OCI-LY7 (cell line): Measurements from ENCODE around the gene LAMA3. TPM values are rescaled to one million over a fixed set of nuclear protein-coding genes. Genes with fewer than 3 reads are reported as not detected.

Source experiments
- BruUV-seq: library from RNA; stranded (reverse); fragments of 400-500 nt; replicated peaks from 2 replicates; lab custom pipeline; 2021; lab: Mats Ljungman, UMichigan
- CTCF ChIA-PET: fragments of 300-600 bp; sonication (Branson Sonifier 250); formaldehyde crosslinking; loops from one replicate; lab custom pipeline; 2022; ENCODE audit warnings: antibody characterized with exemption; ENCODE audit not compliant: unreplicated experiment; lab: Charles Lee
- POLR2A ChIA-PET: fragments of 300-600 bp; sonication (Branson Sonifier 250); formaldehyde crosslinking; loops from one replicate; lab custom pipeline; 2022; ENCODE audit warnings: antibody characterized with exemption; lab: Charles Lee
- DNase-seq: peaks from one replicate; pipeline ENCODE4 v3.0.0-alpha.2; 2015; ENCODE audit warnings: low spot score
- H2AFZ ChIP-seq: fragments of 200-600 bp; sonication (generic), shearing (Covaris generic); 2 replicates; pipeline ENCODE4 v1.6.1; 2014; ENCODE audit warnings: mild to moderate bottlenecking, antibody characterized with exemption, low read length, moderate library complexity
- H3K27ac ChIP-seq: fragments of 200-600 bp; sonication (generic); 2 replicates; pipeline ENCODE4 v1.5.1; 2014; ENCODE audit warnings: mixed run types, low read depth, mild to moderate bottlenecking, moderate library complexity, low read length, inconsistent platforms; ENCODE audit not compliant: poor library complexity, severe bottlenecking
- H3K36me3 ChIP-seq: fragments of 200-600 bp; sonication (generic); 2 replicates; pipeline ENCODE4 v1.6.1; 2014; ENCODE audit warnings: mild to moderate bottlenecking, antibody characterized with exemption, low read length, moderate library complexity, mixed read lengths; ENCODE audit not compliant: insufficient read depth
- H3K4me1 ChIP-seq: fragments of 200-600 bp; sonication (generic); 2 replicates; pipeline ENCODE4 v1.5.1; 2014; ENCODE audit warnings: mild to moderate bottlenecking, low read length; ENCODE audit not compliant: insufficient read depth, poor library complexity, severe bottlenecking
- H3K4me2 ChIP-seq: fragments of 200-600 bp; sonication (generic); 2 replicates; pipeline ENCODE4 v1.6.1; 2014; ENCODE audit warnings: mild to moderate bottlenecking, low read length
- H3K4me3 ChIP-seq: fragments of 200-600 bp; sonication (generic); 2 replicates; pipeline ENCODE4 v1.5.1; 2014; ENCODE audit warnings: mild to moderate bottlenecking, low read depth, low read length; ENCODE audit not compliant: poor library complexity, severe bottlenecking
- H3K79me2 ChIP-seq: fragments of 200-600 bp; sonication (generic); 2 replicates; pipeline ENCODE4 v1.6.1; 2016; ENCODE audit warnings: low read depth, mild to moderate bottlenecking, low read length, moderate library complexity, mixed read lengths; ENCODE audit not compliant: insufficient read depth
- H3K9me2 ChIP-seq: fragments of 200-600 bp; sonication (generic); 2 replicates; pipeline ENCODE4 v1.6.1; 2016; ENCODE audit warnings: mild to moderate bottlenecking, low read length, mixed read lengths; ENCODE audit not compliant: insufficient read depth
- H3K9me3 ChIP-seq: fragments of 200-600 bp; sonication (generic); 2 replicates; pipeline ENCODE4 v1.6.1; 2014; ENCODE audit warnings: mild to moderate bottlenecking, mixed run types, low read length, mixed read lengths
- H4K20me1 ChIP-seq: fragments of 200-600 bp; sonication (generic); 2 replicates; pipeline ENCODE4 v1.6.1; 2014; ENCODE audit warnings: mild to moderate bottlenecking, antibody characterized with exemption, low read length, moderate library complexity, mixed read lengths; ENCODE audit not compliant: insufficient read depth
- EZH2phosphoT487 ChIP-seq: fragments of 200-600 bp; sonication (generic); IDR thresholded peaks from 2 replicates; pipeline ENCODE4 v1.6.1; 2018; ENCODE audit warnings: low read depth, borderline replicate concordance, mild to moderate bottlenecking, mixed run types, antibody characterized with exemption, low read length, moderate library complexity, mixed read lengths
- intact Hi-C: fragments of 100-400 bp; cut with micrococcal nuclease; formaldehyde crosslinking; loops from one replicate; pipeline ENCODE4 v1.10.0; 2022; ENCODE audit not compliant: unreplicated experiment
- total RNA-seq, 2 experiments: library from RNA; depleted of rRNA in 1 of 2; stranded (reverse); fragments of >200 nt in 1 of 2; shearing (Covaris generic) in 1 of 2; gene quantifications; 2 replicates each; pipeline ENCODE4 v1.2.3, GENCODE V29; 2014 to 2022
- TF ChIP-seq, protein P1 (sequence below): fragments of 200-600 bp; sonication (generic); conservative IDR thresholded peaks from 2 replicates; pipeline ENCODE4 v1.5.1; 2014; ENCODE audit warnings: mild to moderate bottlenecking, antibody characterized with exemption, low read length, moderate library complexity, mixed read lengths

Gene LAMA3
- total RNA-seq, 2 experiments from 2014 or later: 0.16 to 1.6 TPM

DNA sequence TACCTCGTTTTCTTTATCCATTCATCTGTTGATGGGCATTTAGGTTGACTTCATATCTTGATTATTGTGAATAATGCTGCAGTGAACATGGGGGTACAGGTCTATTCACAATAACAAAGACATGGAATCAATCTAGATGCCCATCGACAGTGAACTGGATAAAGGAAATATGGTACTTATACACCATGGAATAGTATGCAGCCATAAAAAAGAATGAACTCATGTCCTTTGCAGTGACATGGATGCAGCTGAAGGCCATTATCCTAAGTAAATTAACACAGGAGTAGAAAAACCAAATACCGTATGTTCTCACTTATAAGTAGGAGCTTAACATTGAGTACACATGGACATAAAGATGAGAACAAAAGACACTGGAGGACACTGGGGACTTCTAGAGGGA lies 111.6 kb downstream of the LAMA3 start:
- no peaks in the 10 kb centered on the region for H4K20me1 ChIP-seq
- H3K4me2 ChIP-seq: no peak overlapping the region
- no peaks in the 10 kb centered on the region for H3K79me2 ChIP-seq
- no peaks in the 10 kb centered on the region for H3K4me1 ChIP-seq
- H2AFZ ChIP-seq: no peak overlapping the region
- no peaks in the 10 kb centered on the region for H3K9me3 ChIP-seq
- H3K4me3 ChIP-seq: no peak overlapping the region
- H3K9me2 ChIP-seq: no peaks in the 10 kb centered on the region
- no TSS peak for BruUV-seq
- intact Hi-C loops: no loop called here
- H3K36me3 ChIP-seq: no peaks in the 10 kb centered on the region
- TF ChIP-seq, protein P1, sequence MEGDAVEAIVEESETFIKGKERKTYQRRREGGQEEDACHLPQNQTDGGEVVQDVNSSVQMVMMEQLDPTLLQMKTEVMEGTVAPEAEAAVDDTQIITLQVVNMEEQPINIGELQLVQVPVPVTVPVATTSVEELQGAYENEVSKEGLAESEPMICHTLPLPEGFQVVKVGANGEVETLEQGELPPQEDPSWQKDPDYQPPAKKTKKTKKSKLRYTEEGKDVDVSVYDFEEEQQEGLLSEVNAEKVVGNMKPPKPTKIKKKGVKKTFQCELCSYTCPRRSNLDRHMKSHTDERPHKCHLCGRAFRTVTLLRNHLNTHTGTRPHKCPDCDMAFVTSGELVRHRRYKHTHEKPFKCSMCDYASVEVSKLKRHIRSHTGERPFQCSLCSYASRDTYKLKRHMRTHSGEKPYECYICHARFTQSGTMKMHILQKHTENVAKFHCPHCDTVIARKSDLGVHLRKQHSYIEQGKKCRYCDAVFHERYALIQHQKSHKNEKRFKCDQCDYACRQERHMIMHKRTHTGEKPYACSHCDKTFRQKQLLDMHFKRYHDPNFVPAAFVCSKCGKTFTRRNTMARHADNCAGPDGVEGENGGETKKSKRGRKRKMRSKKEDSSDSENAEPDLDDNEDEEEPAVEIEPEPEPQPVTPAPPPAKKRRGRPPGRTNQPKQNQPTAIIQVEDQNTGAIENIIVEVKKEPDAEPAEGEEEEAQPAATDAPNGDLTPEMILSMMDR: no peak
- TF ChIP-seq EZH2phosphoT487: no peak
- ChIA-PET POLR2A (interaction anchor here (0.5 kb wide), 1 partner anchor 330 kb away, joined by 3 read pairs; no protein-coding TSS in a partner anchor), CTCF (no interaction called here)
- H3K27ac ChIP-seq: no peak overlapping the region
- DNase-seq: no peak

DNA sequence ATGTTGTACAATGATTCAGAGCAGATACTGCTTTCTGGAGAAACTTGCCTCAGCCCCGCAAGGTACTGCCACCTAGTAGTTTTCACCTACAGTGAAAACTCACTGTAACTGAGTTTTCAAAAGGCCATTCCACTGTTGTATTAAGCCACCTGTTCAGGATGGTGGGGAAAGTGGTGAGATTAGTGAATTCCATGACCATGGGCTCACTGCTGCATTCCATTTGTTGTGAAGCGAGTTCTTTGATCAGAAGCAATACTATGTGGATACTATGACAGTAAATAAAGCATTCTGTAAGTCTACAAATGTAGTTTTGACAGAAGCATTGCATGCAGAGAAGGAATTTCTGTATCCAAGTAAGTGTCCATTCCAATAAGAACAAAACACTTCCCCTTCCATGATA lies 113.6 kb downstream of the LAMA3 start:
- H3K4me3 ChIP-seq: no peak overlapping the region
- no peaks in the 10 kb centered on the region for H3K9me3 ChIP-seq
- no peaks in the 10 kb centered on the region for H3K79me2 ChIP-seq
- no peak overlapping the region for H3K4me2 ChIP-seq
- no peak overlapping the region for H2AFZ ChIP-seq
- ChIA-PET CTCF (no interaction called here), POLR2A (no interaction called here)
- TF ChIP-seq EZH2phosphoT487: no peak
- no peaks in the 10 kb centered on the region for H3K4me1 ChIP-seq
- no peak overlapping the region for H3K27ac ChIP-seq
- BruUV-seq: no TSS peak
- intact Hi-C loops: no loop called here
- DNase-seq: no peak
- H3K36me3 ChIP-seq: no peaks in the 10 kb centered on the region
- H3K9me2 ChIP-seq: no peaks in the 10 kb centered on the region
- no peaks in the 10 kb centered on the region for H4K20me1 ChIP-seq

DNA sequence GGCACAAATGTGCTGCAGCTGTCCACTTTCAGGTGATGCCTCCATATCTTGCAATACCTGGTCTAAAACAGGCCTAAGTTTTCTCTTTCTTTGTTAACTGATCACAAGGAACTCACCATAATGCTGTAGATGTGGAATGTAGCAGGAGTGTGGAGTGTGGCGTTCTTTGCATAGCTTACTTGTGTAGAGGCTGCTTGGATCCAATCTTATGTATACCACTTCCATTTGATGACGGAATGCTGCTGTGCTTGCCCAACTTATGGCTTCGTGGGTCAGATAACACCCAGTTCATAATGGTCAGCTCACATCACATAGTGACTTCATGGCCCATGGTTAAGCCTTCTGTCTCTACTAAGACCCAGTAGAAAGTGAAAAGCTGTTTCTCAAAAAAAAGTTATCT lies 114.5 kb downstream of the LAMA3 start:
- Histone ChIP-seq H3K79me2 (no peaks in the 10 kb centered on the region), H3K36me3 (no peaks in the 10 kb centered on the region), H3K4me1 (no peaks in the 10 kb centered on the region), H2AFZ (no peak overlapping the region), H3K9me3 (no peaks in the 10 kb centered on the region), H3K4me3 (no peak overlapping the region), H3K9me2 (no peaks in the 10 kb centered on the region), H3K27ac (no peak overlapping the region), H4K20me1 (no peaks in the 10 kb centered on the region), H3K4me2 (no peak overlapping the region)
- ChIA-PET CTCF (no interaction called here), POLR2A (no interaction called here)
- BruUV-seq: no TSS peak
- intact Hi-C loops: no loop called here
- no peak for DNase-seq
- no peak for TF ChIP-seq EZH2phosphoT487
- TF ChIP-seq, protein P1: no peak
